DMS 273 (cell line): ENCODE results near the gene TEX26.
"Not testable (repeated sequence)": the region's sequence is repeated elsewhere in the genome, so short reads cannot be mapped to it uniquely, and the experiment has no call there.

Experiments
- DNase-seq: peaks from one replicate; lab custom pipeline; 2025; ENCODE audit not compliant: unreplicated experiment; lab: John Stamatoyannopoulos, UW

The TEX26 gene

GRCh38 chr13:30918662-30919405 lies 13.6 kb upstream of the TEX26 start:
- no peak for DNase-seq

- DNase-seq: no peak
Observed at GRCh38 chr13:30920162-30920909, 12.1 kb upstream of the TEX26 start.

GRCh38 chr13:30923418-30923817 lies 9.0 kb upstream of the TEX26 start:
- no peak for DNase-seq

GRCh38 chr13:30924721-30925120 lies 7.7 kb upstream of the TEX26 start:
- no peak for DNase-seq

- DNase-seq: no peak
Observed at GRCh38 chr13:30925429-30925828, 7.0 kb upstream of the TEX26 start.

- DNase-seq: no peak
Observed at GRCh38 chr13:30926781-30927180, 5.7 kb upstream of the TEX26 start.

- not testable (repeated sequence) for DNase-seq
Observed at GRCh38 chr13:30927188-30927587, 5.3 kb upstream of the TEX26 start.

- DNase-seq: no peak
Observed at GRCh38 chr13:30927595-30927994, 4.9 kb upstream of the TEX26 start.

- no peak for DNase-seq
Observed at GRCh38 chr13:30928978-30929377, 3.5 kb upstream of the TEX26 start.

- DNase-seq: no peak
Observed at GRCh38 chr13:30933354-30933670, 856 bp downstream of the TEX26 start.

- peak; percentile 6 for DNase-seq
Observed at GRCh38 chr13:30934381-30934780, 1.9 kb downstream of the TEX26 start.

- no peak for DNase-seq
Observed at GRCh38 chr13:30934803-30935202, 2.3 kb downstream of the TEX26 start.

- no peak for DNase-seq
Observed at GRCh38 chr13:30936971-30937370, 4.5 kb downstream of the TEX26 start.

- no peak for DNase-seq
Observed at GRCh38 chr13:30943881-30944280, 11.4 kb downstream of the TEX26 start.

GRCh38 chr13:30957258-30957943 lies 24.9 kb downstream of the TEX26 start:
- peak; percentile 16 for DNase-seq

GRCh38 chr13:30959678-30960077 lies 27.2 kb downstream of the TEX26 start:
- DNase-seq: no peak

GRCh38 chr13:30963791-30964190 lies 31.3 kb downstream of the TEX26 start:
- peak; percentile 2 for DNase-seq

- DNase-seq: no peak
Observed at GRCh38 chr13:30965380-30965779, 32.9 kb downstream of the TEX26 start.

GRCh38 chr13:30966101-30966500 lies 33.6 kb downstream of the TEX26 start:
- no peak for DNase-seq

GRCh38 chr13:30968846-30969245 lies 36.4 kb downstream of the TEX26 start:
- DNase-seq: no peak

- DNase-seq: no peak
Observed at GRCh38 chr13:30971575-30971974, 39.1 kb downstream of the TEX26 start.

GRCh38 chr13:30972888-30973377 lies 40.5 kb downstream of the TEX26 start:
- DNase-seq: no peak
